Measurements from ENCODE around the gene VSIG10L2.
A peak's percentile ranks its signal among the peaks of the same experiment; 100 is the strongest.
"Not testable (repeated sequence)": the region's sequence is repeated elsewhere in the genome, so short reads cannot be mapped to it uniquely, and the experiment has no call there.

The VSIG10L2 gene

DNA sequence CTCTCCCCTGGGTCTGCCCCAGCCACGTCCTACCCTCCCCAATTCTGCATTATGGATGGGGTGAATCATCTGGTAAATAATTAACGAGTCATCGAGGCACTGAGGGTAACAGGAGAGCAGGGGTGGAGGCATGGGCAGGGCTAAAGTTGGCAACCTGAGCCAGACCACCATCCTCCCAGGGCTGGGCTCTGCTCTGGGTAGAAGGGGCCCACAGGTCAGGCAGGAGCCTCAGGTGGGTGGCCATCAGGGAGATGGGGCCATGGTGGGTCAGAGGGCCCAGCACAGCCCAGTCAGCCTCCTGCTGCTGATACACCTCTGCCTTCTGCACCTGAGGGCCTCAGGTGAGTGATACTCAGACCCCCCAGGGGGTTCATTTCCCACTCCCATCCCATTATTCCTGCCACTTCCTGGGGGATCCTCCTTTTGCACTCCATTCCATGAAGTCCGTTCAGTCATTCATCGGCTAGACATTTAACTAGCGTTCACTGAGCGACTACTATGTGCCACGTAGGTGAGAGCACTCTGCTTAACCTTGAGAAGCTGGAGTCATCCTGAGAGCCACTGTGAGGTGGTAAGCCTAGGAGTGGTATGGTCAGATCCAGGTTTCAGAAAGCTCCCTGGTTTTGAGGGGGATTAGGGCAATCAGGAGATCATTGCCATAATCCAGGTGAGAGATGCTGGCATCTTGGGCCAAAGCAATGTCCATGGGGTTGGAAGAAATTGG is at the start of gene VSIG10L2:
Gene VSIG10L2 (plus strand): TSS at position 248 of the 724 bp plus-strand sequence. CDS start 12 bp downstream, at position 260.
- no peaks in the 10 kb centered on the region for H3K36me3 ChIP-seq (ENCODE audit: control insufficient read depth, insufficient read depth, low read length)
- H3K27me3 ChIP-seq (ENCODE audit: control insufficient read depth, insufficient read depth, low read length), result no peaks in the 10 kb centered on the region
- H3K27ac ChIP-seq (ENCODE audit: low read depth, low read length), result no peak within 1 kb of the TSS
- H3K4me3 ChIP-seq (ENCODE audit: low read length), result no peak within 1 kb of the TSS
- H3K9ac ChIP-seq (ENCODE audit: low read length), result no peak within 1 kb of the TSS
- peaks cover 5% of the 10 kb centered on the region for H3K4me1 ChIP-seq (ENCODE audit: control insufficient read depth, insufficient read depth, low read length)

DNA sequence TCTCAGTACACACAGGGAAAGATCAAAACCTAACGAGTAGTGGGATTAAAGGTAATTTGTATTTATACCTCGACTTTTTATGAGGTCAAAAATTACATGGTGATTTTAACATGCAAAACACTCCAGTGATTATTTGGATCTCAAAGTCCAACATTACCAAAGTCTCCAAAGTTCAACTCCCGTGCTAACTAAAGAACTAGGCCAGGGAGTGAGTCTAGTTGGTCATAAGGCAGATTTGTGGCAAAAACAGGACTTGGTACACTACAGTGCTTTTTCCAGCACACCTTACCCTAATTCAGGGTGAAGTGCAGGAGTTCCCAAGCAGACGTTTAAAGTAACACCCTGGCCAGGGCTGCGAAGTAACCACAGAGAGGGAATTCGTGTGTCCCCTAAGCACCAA is 44.0 kb upstream of the VSIG10L2 start:
- H3K36me3 ChIP-seq (ENCODE audit: control insufficient read depth, insufficient read depth, low read length), result peaks cover 3% of the 10 kb centered on the region
- peaks cover 9% of the 10 kb centered on the region for H3K4me1 ChIP-seq (ENCODE audit: control insufficient read depth, insufficient read depth, low read length)
- no peak overlapping the region for H3K27ac ChIP-seq (ENCODE audit: low read depth, low read length)
- no peak overlapping the region for H3K4me3 ChIP-seq (ENCODE audit: low read length)
- no peak overlapping the region for H3K9ac ChIP-seq (ENCODE audit: low read length)
- H3K27me3 ChIP-seq (ENCODE audit: control insufficient read depth, insufficient read depth, low read length), result peaks cover 9% of the 10 kb centered on the region

DNA sequence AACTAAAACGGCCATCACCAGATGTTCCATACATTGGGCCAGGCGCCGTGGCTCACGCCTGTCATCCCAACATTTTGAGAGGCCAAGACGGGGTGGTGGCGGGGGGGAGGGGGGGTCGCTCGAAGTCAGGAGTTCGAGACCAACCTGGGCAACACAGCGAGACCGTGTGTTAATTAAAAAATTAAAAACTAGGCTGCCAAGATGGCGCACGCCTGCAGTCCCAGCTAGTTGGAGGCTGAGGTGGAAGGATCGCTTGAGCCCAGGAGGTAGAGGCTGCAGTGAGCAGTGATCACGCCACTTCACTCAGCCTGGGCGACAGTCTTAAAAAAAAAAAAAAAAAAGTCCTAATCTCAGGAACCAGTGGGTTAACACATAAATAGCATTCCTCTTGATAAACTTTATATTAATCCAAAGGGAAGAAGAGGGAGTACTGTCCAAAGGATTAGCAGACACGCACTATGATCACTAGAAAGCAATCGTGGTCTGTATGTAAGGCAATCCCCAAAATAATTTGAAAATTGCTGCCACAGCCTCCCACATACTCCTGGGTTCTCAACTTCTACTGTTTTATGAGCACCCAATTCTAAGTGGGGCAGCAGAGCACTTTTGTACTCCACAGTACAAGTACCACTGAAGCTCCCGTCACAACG is 43.4 kb upstream of the VSIG10L2 start:
- H3K9ac ChIP-seq (ENCODE audit: low read length), result peak overlapping the region; percentile 76
- peaks cover 9% of the 10 kb centered on the region for H3K27me3 ChIP-seq (ENCODE audit: control insufficient read depth, insufficient read depth, low read length)
- H3K36me3 ChIP-seq (ENCODE audit: control insufficient read depth, insufficient read depth, low read length), result peaks cover 3% of the 10 kb centered on the region
- peaks cover 9% of the 10 kb centered on the region for H3K4me1 ChIP-seq (ENCODE audit: control insufficient read depth, insufficient read depth, low read length)
- H3K4me3 ChIP-seq (ENCODE audit: low read length), result peak overlapping the region; percentile 89
- H3K27ac ChIP-seq (ENCODE audit: low read depth, low read length), result peak overlapping the region; percentile 87

DNA sequence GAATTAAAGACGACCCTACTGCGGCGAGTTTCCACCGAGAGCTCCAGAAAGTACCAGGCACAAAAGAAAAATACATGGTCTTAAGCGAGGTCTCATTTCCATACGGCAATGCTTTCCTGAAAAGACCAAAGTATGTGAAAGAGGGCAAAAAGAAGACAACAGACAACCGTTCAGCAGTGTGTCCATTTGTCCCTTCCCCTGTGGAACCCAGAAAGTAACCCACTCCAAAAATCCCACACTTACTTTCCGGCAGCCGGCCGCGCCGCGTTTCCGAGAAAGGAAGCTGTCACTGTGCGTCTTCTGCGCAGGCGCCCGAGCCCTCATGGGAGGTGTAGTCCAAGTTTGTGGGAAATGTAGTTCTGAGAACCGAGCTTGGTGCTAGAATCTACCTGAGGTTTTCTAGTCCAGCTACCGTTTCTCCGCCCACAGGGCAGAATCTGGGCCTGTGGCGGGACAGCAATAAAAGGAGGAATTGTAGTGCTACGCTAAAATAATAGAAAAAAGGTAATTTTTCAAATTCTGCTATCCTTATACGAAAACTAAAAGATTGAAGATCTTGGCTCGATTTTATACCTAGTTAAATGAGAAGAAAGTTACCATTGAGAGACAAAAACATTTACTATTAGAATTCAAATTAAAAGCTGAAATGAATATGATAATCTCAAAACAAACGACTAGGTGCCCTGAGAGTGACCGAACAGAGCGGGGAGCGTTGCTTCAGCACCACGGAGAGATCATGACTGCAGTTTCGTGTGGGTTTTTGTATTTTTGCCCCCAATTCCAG is 42.7 kb upstream of the VSIG10L2 start, which contains the start of gene PUS3:
Gene PUS3 (minus strand): TSS at position 280 of the 784 bp plus-strand sequence. CDS start 6,922 bp downstream, outside the sequence.
- H3K36me3 ChIP-seq (ENCODE audit: control insufficient read depth, insufficient read depth, low read length), result peaks cover 3% of the 10 kb centered on the region

DNA sequence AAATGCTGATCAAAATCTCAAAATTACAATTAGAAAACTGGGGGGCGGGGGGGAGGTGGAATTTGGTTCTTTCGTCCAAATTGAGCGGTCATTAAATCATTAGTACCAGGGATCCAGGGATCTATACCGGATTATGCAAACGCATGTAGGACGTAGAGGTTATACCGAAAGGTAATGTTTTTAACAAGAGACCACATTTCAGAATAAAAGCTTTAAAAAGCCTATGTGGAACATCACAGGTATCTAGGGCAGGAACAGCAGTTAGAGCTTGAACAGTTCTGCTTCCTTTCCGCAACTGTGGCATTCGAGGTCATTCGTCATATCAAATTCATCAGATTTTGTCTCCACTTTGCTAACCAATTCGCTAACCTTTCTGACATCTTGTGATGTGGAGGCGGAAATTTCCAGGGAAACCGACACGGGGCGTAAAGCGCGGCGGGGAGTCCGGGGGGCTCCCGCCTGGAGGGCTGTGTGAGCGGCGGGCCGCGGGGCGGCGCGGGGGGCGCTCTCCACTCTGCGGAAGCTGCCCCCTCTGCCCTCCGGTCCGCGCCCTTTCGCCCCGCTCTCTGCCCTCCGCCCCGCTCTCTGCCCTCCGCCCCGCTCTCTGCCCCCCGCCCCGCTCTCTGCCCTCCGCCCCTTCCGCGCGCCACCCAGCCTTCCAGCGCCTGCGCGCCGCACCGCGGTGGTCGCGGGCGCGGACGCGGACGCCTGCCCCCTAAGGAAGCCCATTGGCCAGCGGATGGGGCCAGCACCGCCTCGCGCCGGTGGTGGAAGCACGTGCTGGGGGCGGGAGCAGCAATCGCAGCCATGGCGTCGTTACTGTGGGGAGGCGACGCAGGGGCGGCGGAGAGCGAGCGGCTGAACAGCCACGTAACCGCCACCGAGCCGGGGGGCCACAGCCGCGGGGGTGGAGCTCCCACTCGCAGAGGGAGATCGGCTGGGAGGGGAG is 41.9 kb upstream of the VSIG10L2 start, which contains the start of gene DDX25:
Gene DDX25 (plus strand): TSS at position 798 of the 949 bp plus-strand sequence. CDS start 10 bp downstream, at position 808.
- Histone ChIP-seq H3K36me3 (ENCODE audit: control insufficient read depth, insufficient read depth, low read length) (peaks cover 3% of the 10 kb centered on the region), H3K4me3 (ENCODE audit: low read length) (peak within 1 kb of the TSS; percentile 89), H3K9ac (ENCODE audit: low read length) (no peak within 1 kb of the TSS), H3K27ac (ENCODE audit: low read depth, low read length) (no peak within 1 kb of the TSS), H3K27me3 (ENCODE audit: control insufficient read depth, insufficient read depth, low read length) (peaks cover 9% of the 10 kb centered on the region), H3K4me1 (ENCODE audit: control insufficient read depth, insufficient read depth, low read length) (peaks cover 9% of the 10 kb centered on the region)

More for the DNA sequence above, 42.7 kb upstream of the VSIG10L2 start, which contains the start of gene PUS3:
- Histone ChIP-seq H3K27ac (ENCODE audit: low read depth, low read length) (peak within 1 kb of the TSS; percentile 87), H3K9ac (ENCODE audit: low read length) (peak within 1 kb of the TSS; percentile 76), H3K27me3 (ENCODE audit: control insufficient read depth, insufficient read depth, low read length) (peaks cover 9% of the 10 kb centered on the region), H3K4me3 (ENCODE audit: low read length) (peak within 1 kb of the TSS; percentile 89), H3K4me1 (ENCODE audit: control insufficient read depth, insufficient read depth, low read length) (peaks cover 9% of the 10 kb centered on the region)

DNA sequence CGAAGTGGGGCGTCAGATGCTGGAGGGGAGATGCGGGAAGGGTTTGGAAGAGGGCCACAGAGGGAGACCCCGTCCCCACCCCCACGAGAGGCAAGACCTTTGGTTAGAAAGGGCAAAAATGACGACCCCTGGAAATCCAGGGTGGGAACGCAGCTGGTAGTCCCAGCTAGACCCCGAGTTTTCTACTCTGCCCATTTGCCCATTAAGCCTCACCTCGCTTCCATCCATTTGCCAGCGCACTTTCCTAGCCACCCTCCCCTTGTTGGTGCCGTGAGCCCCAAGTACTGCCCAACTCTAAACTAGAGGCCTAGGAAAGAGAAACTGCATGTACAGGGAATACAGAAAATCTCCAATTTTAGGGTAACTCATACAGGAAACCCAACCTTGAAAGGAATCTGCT is 41.2 kb upstream of the VSIG10L2 start:
- H3K27me3 ChIP-seq (ENCODE audit: control insufficient read depth, insufficient read depth, low read length), result peaks cover 9% of the 10 kb centered on the region
- H3K4me3 ChIP-seq (ENCODE audit: low read length), result no peak overlapping the region
- H3K27ac ChIP-seq (ENCODE audit: low read depth, low read length), result no peak overlapping the region
- H3K36me3 ChIP-seq (ENCODE audit: control insufficient read depth, insufficient read depth, low read length), result peaks cover 3% of the 10 kb centered on the region
- H3K4me1 ChIP-seq (ENCODE audit: control insufficient read depth, insufficient read depth, low read length), result peaks cover 9% of the 10 kb centered on the region
- no peak overlapping the region for H3K9ac ChIP-seq (ENCODE audit: low read length)

DNA sequence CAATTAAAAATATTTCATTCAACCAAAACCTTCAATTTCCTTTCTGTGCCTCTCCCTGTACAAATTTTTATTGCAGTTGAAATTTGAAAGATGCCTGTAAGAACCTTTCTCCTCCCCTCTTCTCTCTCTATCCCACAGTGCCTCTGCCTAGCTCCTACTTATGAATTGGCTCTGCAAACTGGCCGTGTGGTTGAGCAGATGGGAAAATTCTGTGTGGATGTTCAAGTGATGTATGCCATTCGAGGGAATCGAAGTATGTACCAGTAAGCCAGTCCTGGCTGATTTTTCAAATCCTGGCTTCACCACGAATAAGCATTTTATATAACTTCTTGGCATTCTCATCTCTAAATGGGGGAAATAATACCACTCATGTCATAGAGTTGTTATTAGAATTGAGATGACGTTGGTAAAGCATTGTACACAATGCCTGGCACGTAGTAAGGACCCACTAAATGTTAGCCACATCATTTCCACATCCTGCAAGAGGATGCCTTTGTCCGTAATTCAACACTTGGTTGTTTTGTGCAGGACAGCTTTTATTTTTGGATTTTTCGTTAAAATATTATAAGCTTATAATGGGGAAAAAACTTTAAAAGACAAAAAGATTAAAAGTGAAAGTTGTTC is 35.5 kb upstream of the VSIG10L2 start:
- Histone ChIP-seq H3K27ac (ENCODE audit: low read depth, low read length) (no peak overlapping the region), H3K4me3 (ENCODE audit: low read length) (no peak overlapping the region), H3K36me3 (ENCODE audit: control insufficient read depth, insufficient read depth, low read length) (no peaks in the 10 kb centered on the region), H3K9ac (ENCODE audit: low read length) (no peak overlapping the region), H3K27me3 (ENCODE audit: control insufficient read depth, insufficient read depth, low read length) (no peaks in the 10 kb centered on the region), H3K4me1 (ENCODE audit: control insufficient read depth, insufficient read depth, low read length) (no peaks in the 10 kb centered on the region)

DNA sequence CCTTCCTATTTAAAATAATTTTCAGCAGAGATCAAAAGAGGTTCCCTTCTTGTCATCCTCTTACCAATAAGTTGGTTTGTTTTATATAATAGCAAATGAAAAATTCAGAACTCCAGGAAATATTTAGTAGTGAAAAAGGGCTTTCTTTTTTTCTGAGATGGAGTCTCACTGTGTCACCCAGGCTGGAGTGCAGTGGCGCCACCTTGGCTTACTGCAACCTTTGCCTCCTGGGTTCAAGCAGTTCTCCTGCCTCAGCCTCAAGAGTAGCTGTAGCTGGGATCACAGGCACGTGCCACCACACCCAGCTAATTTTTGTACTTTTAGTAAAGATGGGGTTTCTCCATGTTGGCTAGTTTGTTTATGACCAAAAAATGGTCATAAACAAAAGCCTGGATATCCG is 31.2 kb upstream of the VSIG10L2 start:
- not testable (repeated sequence) for H3K9ac ChIP-seq (ENCODE audit: low read length); H3K27me3 ChIP-seq (ENCODE audit: control insufficient read depth, insufficient read depth, low read length); H3K4me3 ChIP-seq (ENCODE audit: low read length); H3K27ac ChIP-seq (ENCODE audit: low read depth, low read length); H3K4me1 ChIP-seq (ENCODE audit: control insufficient read depth, insufficient read depth, low read length); H3K36me3 ChIP-seq (ENCODE audit: control insufficient read depth, insufficient read depth, low read length)

DNA sequence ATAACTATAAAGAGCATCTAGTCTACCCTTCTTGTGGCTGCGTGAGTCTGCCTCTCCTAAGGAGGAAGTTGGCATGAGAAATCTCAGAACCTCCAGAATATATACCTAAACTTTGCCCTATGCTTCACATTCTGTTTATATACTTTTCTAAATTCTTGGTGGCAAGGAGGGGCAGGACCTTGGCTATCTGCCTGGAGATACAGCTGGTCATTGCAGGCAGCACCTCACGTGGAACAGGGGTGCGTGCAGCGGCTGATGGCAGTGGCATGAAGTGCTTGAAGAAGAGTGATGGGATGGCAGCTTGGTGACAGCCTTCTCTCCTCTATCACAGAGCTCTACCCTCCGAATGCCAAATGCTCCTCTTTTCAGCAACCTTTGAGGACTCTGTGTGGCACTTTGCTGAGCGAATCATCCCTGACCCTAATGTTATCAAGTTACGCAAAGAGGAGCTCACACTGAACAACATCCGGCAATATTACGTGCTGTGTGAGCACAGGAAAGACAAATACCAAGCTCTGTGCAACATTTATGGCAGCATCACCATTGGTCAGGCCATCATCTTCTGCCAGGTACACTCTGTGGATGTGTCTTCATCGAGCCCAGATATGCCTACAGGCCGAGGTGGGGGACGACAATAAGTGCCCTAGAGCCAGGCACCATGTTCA is 29.0 kb upstream of the VSIG10L2 start:
- no peak overlapping the region for H3K4me3 ChIP-seq (ENCODE audit: low read length)
- H3K4me1 ChIP-seq (ENCODE audit: control insufficient read depth, insufficient read depth, low read length), result no peaks in the 10 kb centered on the region
- H3K27me3 ChIP-seq (ENCODE audit: control insufficient read depth, insufficient read depth, low read length), result no peaks in the 10 kb centered on the region
- H3K9ac ChIP-seq (ENCODE audit: low read length), result no peak overlapping the region
- no peak overlapping the region for H3K27ac ChIP-seq (ENCODE audit: low read depth, low read length)
- H3K36me3 ChIP-seq (ENCODE audit: control insufficient read depth, insufficient read depth, low read length), result no peaks in the 10 kb centered on the region

DNA sequence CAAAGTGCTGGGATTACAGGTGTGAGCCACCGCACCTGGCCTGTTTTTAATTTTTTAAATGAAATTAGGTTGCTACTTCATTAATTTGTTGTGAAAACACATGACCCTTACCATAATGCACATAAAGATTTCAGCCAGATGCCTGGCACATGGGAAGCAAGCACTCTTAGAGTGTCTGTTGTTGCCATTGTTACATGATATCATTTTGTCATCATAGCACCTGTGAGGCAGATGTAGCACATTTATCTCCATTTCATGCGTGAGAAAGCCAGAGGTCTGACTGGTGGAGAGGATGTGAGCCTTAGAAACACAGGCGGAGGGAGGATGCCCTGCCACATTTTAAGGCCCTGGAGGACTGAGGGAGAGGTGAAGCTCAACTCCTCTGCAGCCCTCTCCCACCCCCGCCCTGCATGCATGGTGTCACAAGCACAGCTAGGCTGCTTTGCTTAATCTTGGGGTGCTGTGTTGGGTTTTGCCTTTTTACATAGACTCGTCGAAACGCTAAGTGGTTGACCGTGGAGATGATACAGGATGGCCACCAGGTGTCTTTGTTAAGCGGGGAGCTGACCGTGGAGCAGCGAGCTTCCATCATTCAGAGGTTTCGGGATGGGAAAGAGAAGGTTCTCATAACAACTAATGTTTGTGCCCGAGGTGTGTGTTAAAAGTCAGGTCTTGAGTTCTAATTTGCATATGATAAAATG is 27.6 kb upstream of the VSIG10L2 start:
- no peaks in the 10 kb centered on the region for H3K27me3 ChIP-seq (ENCODE audit: control insufficient read depth, insufficient read depth, low read length)
- no peak overlapping the region for H3K4me3 ChIP-seq (ENCODE audit: low read length)
- no peaks in the 10 kb centered on the region for H3K36me3 ChIP-seq (ENCODE audit: control insufficient read depth, insufficient read depth, low read length)
- no peak overlapping the region for H3K27ac ChIP-seq (ENCODE audit: low read depth, low read length)
- H3K4me1 ChIP-seq (ENCODE audit: control insufficient read depth, insufficient read depth, low read length), result no peaks in the 10 kb centered on the region
- no peak overlapping the region for H3K9ac ChIP-seq (ENCODE audit: low read length)

Data from rectal smooth muscle tissue (tissue), 1 donor.